Inflammatory macrophage treated with lipopolysaccharide for 4 hours (primary cell): ENCODE results near the gene NLRP5.
"Not testable (repeated sequence)": the region's sequence is repeated elsewhere in the genome, so short reads cannot be mapped to it uniquely, and the experiment has no call there.

Experiments used
- DNase-seq: peaks from one replicate; pipeline ENCODE4 v3.0.0-alpha.2; 2020

NLRP5 gene

GRCh38 chr19:56079609-56080008, 93.0 kb downstream of the NLRP5 start:
- DNase-seq: no peak

- peak; percentile 75 for DNase-seq
These were observed 94.3 kb downstream of the NLRP5 start for GRCh38 chr19:56080669-56081401.

GRCh38 chr19:56083668-56084067, 97.1 kb downstream of the NLRP5 start:
- no peak for DNase-seq

- DNase-seq: no peak
These were observed 98.4 kb downstream of the NLRP5 start for GRCh38 chr19:56084835-56085536.

- peak; percentile 12 for DNase-seq
These were observed 99.1 kb downstream of the NLRP5 start for GRCh38 chr19:56085571-56086275.

- DNase-seq: no peak
These were observed 100.3 kb downstream of the NLRP5 start for GRCh38 chr19:56086671-56087430.

- DNase-seq: no peak
These were observed 101.3 kb downstream of the NLRP5 start for GRCh38 chr19:56087647-56088496.

GRCh38 chr19:56088497-56089215, 102.1 kb downstream of the NLRP5 start:
- no peak for DNase-seq

GRCh38 chr19:56089344-56089743, 102.8 kb downstream of the NLRP5 start:
- DNase-seq: no peak

- peak; percentile 72 for DNase-seq
These were observed 104.5 kb downstream of the NLRP5 start for GRCh38 chr19:56091066-56091490.

- DNase-seq: no peak
These were observed 105.4 kb downstream of the NLRP5 start for GRCh38 chr19:56091751-56092546.

- no peak for DNase-seq
These were observed 106.4 kb downstream of the NLRP5 start for GRCh38 chr19:56092685-56093631.

- DNase-seq: no peak
These were observed 107.9 kb downstream of the NLRP5 start for GRCh38 chr19:56094449-56094848.

- no peak for DNase-seq
These were observed 110.1 kb downstream of the NLRP5 start for GRCh38 chr19:56096665-56097064.

GRCh38 chr19:56097306-56097705, 110.7 kb downstream of the NLRP5 start:
- no peak for DNase-seq

GRCh38 chr19:56097776-56098175, 111.2 kb downstream of the NLRP5 start:
- no peak for DNase-seq

- DNase-seq: not testable (repeated sequence)
These were observed 111.7 kb downstream of the NLRP5 start for GRCh38 chr19:56098237-56098636.

GRCh38 chr19:56098731-56099568, 112.4 kb downstream of the NLRP5 start:
- no peak for DNase-seq
